ENCODE data around the gene SLC5A6. TPM values are rescaled to one million over a fixed set of nuclear protein-coding genes. Genes with fewer than 3 reads are reported as not detected.

SLC5A6 gene
- total and polyA plus RNA-seq, 2 of the 4 experiments (the other 2 are of a cell fraction): 28.8 to 34.2 TPM

GRCh38 chr2:27217173-27218121, 5.4 kb upstream of the SLC5A6 start, which contains the start of gene CAD:
TSS of gene CAD (plus strand) at chr2:27217369. CDS start at chr2:27217552, 183 bp downstream.
- CTCF ChIA-PET: no interaction called here
- H3K27me3 ChIP-seq (ENCODE audit: control insufficient read depth, insufficient read depth, low read length): no peaks in the 10 kb centered on the region
- H3K56ac ChIP-seq (ENCODE audit: extremely low read depth, insufficient read depth, low read length): peak within 1 kb of the TSS; percentile 33
- intact Hi-C loops (cut with micrococcal nuclease): loop anchor here (2.0 kb wide), 1 partner anchor 119 kb away; no protein-coding TSS in a partner anchor
- DNase-seq: peak; percentile 75
- H2BK120ac ChIP-seq (ENCODE audit: low read depth, low read length): no peak within 1 kb of the TSS; the same call in 1 of the 2 replicates
- peaks cover 33 to 61% of the 10 kb centered on the region in 2 experiments for H3K79me1 ChIP-seq (ENCODE audit: low read depth in 1 of 2, low read length in 2 of 2)
- ATAC-seq (ENCODE audit: low read depth): peak; percentile 92
- H3K18ac ChIP-seq (ENCODE audit: low read depth, low read length): peak within 1 kb of the TSS; percentile 25; the same call in 1 of the 2 replicates
- peak within 1 kb of the TSS; percentile 45 for H2BK5ac ChIP-seq (ENCODE audit: low read depth, low read length, poor library complexity, severe bottlenecking)
- H2AK9ac ChIP-seq (replicated peaks; ENCODE audit: low read depth, low read length, poor library complexity): peak within 1 kb of the TSS; percentile 99
- no peaks in the 10 kb centered on the region for H3K9me3 ChIP-seq (ENCODE audit: control insufficient read depth, insufficient read depth, low read length)
- peak within 1 kb of the TSS; percentile 64 for H3K4me3 ChIP-seq (ENCODE audit: insufficient read depth, low read depth, low read length)
- peak within 1 kb of the TSS; percentile 61 for H3K23ac ChIP-seq (ENCODE audit: low read depth, low read length)
- no peaks in the 10 kb centered on the region for H4K20me1 ChIP-seq (ENCODE audit: insufficient read depth, low read length)
- 0% methylated on average over 33 of the region's 72 CpGs; no CpG with 5 or more reads in 1 of the 2 experiments for WGBS, 2 experiments (ENCODE audit: extremely low coverage in 2 of 2, insufficient read length in 1 of 2)
- peak within 1 kb of the TSS; percentile 94 for H3K4ac ChIP-seq (ENCODE audit: low read depth, low read length)
- H4K5ac ChIP-seq (ENCODE audit: low read depth, low read length): peak within 1 kb of the TSS; percentile 85
- H3K36me3 ChIP-seq (ENCODE audit: control insufficient read depth, insufficient read depth, low read length): peaks cover 16% of the 10 kb centered on the region
- in situ Hi-C loops (cut with MboI; ENCODE audit: low sequenced_read_pairs): no loop called here
- H3K14ac ChIP-seq (replicated peaks; ENCODE audit: low read depth, low read length): peak within 1 kb of the TSS; percentile 87
- H2AK5ac ChIP-seq (ENCODE audit: low read depth, low read length): peak within 1 kb of the TSS; percentile 92
- H3K4me2 ChIP-seq (ENCODE audit: low read depth, low read length): peak within 1 kb of the TSS; percentile 93
- POLR2A ChIA-PET (ENCODE audit: unreplicated experiment): no interaction called here
- no TSS peak for BruUV-seq (replicated peaks)
- H3K9me1 ChIP-seq (ENCODE audit: insufficient read depth, low read length): peaks cover 9% of the 10 kb centered on the region
- peak within 1 kb of the TSS; percentile 98 for H2AFZ ChIP-seq (replicated peaks; ENCODE audit: low read length, poor library complexity)
- dilution Hi-C loops (cut with HindIII; ENCODE audit: low sequenced_read_pairs, unreplicated experiment): no loop called here
- H2BK20ac ChIP-seq (ENCODE audit: low read depth, low read length): peak within 1 kb of the TSS; percentile 24; the same call in 1 of the 2 replicates
- H3K9ac ChIP-seq (ENCODE audit: low read depth, low read length): peak within 1 kb of the TSS; percentile 70
- no peak within 1 kb of the TSS; the same call in 2 of the 3 replicates for H2BK15ac ChIP-seq (ENCODE audit: low read depth, low read length)
- peak within 1 kb of the TSS; percentile 83 to 95 for H4K8ac ChIP-seq (ENCODE audit: low read depth in 2 of 2, low read length in 2 of 2)
- H3K4me1 ChIP-seq (ENCODE audit: control insufficient read depth, insufficient read depth, low read length): peaks cover 7% of the 10 kb centered on the region
- H3K27ac ChIP-seq (ENCODE audit: insufficient read depth, low read length): peak within 1 kb of the TSS; percentile 83
- H4K91ac ChIP-seq (ENCODE audit: insufficient read depth, low read depth, low read length): peak within 1 kb of the TSS; percentile 83
- TF ChIP-seq FOS (IDR thresholded peaks at IDR 0.05; ENCODE audit: low read depth, low read length) (no peak), MAZ (IDR thresholded peaks at IDR 0.05; ENCODE audit: borderline replicate concordance, low read depth, low read length) (peak; percentile 19; the same call in 1 of the 2 replicates), RAD21 (IDR thresholded peaks at IDR 0.05; ENCODE audit: low read length) (peak; percentile 21; the same call in 1 of the 2 replicates), BHLHE40 (IDR thresholded peaks at IDR 0.05; ENCODE audit: low read depth, low read length) (peak; percentile 23; the same call in 1 of the 2 replicates), RCOR1 (IDR thresholded peaks at IDR 0.05; ENCODE audit: insufficient replicate concordance, low read length) (no peak), MXI1 (IDR thresholded peaks at IDR 0.05; ENCODE audit: borderline replicate concordance, low read depth, low read length) (peak; percentile 100), NFE2L2 (IDR thresholded peaks at IDR 0.05; ENCODE audit: low read depth, low read length) (no peak), CHD1 (IDR thresholded peaks at IDR 0.05; ENCODE audit: low read depth, low read length) (no peak), RFX5 (IDR thresholded peaks at IDR 0.05; ENCODE audit: low read depth, low read length) (no peak), CEBPB (IDR thresholded peaks at IDR 0.05; ENCODE audit: low read depth, low read length) (no peak), POLR2A (IDR thresholded peaks at IDR 0.05; ENCODE audit: low read depth, low read length) (peak; percentile 44; the same call in 1 of the 2 replicates), SMC3 (IDR thresholded peaks at IDR 0.05; ENCODE audit: low read depth, low read length) (peak; percentile 14; the same call in 1 of the 2 replicates)
- TF ChIP-seq, protein P1, sequence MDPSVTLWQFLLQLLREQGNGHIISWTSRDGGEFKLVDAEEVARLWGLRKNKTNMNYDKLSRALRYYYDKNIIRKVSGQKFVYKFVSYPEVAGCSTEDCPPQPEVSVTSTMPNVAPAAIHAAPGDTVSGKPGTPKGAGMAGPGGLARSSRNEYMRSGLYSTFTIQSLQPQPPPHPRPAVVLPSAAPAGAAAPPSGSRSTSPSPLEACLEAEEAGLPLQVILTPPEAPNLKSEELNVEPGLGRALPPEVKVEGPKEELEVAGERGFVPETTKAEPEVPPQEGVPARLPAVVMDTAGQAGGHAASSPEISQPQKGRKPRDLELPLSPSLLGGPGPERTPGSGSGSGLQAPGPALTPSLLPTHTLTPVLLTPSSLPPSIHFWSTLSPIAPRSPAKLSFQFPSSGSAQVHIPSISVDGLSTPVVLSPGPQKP (IDR thresholded peaks at IDR 0.05; ENCODE audit: borderline replicate concordance, low read depth, low read length): no peak
- TF ChIP-seq, protein P2, sequence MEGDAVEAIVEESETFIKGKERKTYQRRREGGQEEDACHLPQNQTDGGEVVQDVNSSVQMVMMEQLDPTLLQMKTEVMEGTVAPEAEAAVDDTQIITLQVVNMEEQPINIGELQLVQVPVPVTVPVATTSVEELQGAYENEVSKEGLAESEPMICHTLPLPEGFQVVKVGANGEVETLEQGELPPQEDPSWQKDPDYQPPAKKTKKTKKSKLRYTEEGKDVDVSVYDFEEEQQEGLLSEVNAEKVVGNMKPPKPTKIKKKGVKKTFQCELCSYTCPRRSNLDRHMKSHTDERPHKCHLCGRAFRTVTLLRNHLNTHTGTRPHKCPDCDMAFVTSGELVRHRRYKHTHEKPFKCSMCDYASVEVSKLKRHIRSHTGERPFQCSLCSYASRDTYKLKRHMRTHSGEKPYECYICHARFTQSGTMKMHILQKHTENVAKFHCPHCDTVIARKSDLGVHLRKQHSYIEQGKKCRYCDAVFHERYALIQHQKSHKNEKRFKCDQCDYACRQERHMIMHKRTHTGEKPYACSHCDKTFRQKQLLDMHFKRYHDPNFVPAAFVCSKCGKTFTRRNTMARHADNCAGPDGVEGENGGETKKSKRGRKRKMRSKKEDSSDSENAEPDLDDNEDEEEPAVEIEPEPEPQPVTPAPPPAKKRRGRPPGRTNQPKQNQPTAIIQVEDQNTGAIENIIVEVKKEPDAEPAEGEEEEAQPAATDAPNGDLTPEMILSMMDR (conservative IDR thresholded peaks at IDR 0.05; ENCODE audit: low read depth, low read length): peak; percentile 21; the same call in 1 of the 2 replicates

Measured in IMR-90 (cell line).